SU-DHL-6 (cell line): ENCODE measurements around the gene MIGA2.

Experiments
- EZH2phosphoT487 ChIP-seq: fragments of 200-600 bp; sonication (generic), shearing (Covaris generic); conservative IDR thresholded peaks from 2 replicates; pipeline ENCODE4 v1.6.1; 2018; ENCODE audit warnings: mild to moderate bottlenecking, antibody characterized with exemption, low read length, moderate library complexity, mixed read lengths
- TF ChIP-seq, protein P1 (sequence below): fragments of 200-600 bp; sonication (generic); IDR thresholded peaks from one replicate; pipeline ENCODE4 v1.5.1; 2017; ENCODE audit warnings: antibody characterized with exemption, mild to moderate bottlenecking, low read length, moderate library complexity; ENCODE audit not compliant: insufficient read depth, poor library complexity, severe bottlenecking

DNA sequence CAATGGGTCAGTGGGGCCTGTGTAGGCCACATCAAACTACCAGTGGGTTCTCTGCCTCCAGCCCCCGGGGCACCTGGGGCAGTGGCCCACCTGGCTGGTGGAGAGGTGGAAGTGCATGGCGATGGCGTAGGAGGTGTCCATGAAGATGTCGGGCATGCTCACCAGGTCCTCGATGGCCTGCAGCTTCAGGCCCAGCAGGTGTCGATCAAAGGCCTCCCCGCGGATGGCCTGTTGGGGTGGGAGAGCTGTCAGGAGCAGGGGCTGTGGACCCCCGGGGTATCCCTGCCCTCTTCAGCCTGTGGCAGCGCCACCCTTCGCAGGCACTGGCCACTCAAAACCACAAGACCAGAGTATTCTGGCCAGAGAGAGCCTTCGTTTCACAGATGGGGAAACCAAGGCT lies 59.5 kb downstream of the MIGA2 start:
- TF ChIP-seq, protein P1, sequence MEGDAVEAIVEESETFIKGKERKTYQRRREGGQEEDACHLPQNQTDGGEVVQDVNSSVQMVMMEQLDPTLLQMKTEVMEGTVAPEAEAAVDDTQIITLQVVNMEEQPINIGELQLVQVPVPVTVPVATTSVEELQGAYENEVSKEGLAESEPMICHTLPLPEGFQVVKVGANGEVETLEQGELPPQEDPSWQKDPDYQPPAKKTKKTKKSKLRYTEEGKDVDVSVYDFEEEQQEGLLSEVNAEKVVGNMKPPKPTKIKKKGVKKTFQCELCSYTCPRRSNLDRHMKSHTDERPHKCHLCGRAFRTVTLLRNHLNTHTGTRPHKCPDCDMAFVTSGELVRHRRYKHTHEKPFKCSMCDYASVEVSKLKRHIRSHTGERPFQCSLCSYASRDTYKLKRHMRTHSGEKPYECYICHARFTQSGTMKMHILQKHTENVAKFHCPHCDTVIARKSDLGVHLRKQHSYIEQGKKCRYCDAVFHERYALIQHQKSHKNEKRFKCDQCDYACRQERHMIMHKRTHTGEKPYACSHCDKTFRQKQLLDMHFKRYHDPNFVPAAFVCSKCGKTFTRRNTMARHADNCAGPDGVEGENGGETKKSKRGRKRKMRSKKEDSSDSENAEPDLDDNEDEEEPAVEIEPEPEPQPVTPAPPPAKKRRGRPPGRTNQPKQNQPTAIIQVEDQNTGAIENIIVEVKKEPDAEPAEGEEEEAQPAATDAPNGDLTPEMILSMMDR: no peak
- TF ChIP-seq EZH2phosphoT487: no peak
